Measurements from ENCODE around the gene S100A3.

GRCh38 chr1:153525088-153525728 lies 23.9 kb downstream of the S100A3 start:
- TF ChIP-seq CTCF (IDR thresholded peaks at IDR 0.05; ENCODE audit: control extremely low read depth in 1 of 3, insufficient read depth in 1 of 3, low read depth in 1 of 3, low read length in 3 of 3), result no peak
- TF ChIP-seq, protein P1, sequence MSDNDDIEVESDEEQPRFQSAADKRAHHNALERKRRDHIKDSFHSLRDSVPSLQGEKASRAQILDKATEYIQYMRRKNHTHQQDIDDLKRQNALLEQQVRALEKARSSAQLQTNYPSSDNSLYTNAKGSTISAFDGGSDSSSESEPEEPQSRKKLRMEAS (IDR thresholded peaks at IDR 0.05), result no peak
- no peak for TF ChIP-seq RFX5 (IDR thresholded peaks at IDR 0.05; ENCODE audit: borderline replicate concordance, low read depth, low read length)
- TF ChIP-seq EGR1 (IDR thresholded peaks at IDR 0.05; ENCODE audit: borderline replicate concordance, low read depth, low read length), result no peak
- TF ChIP-seq KDM4A (IDR thresholded peaks at IDR 0.05; ENCODE audit: low read depth, low read length, severe bottlenecking), result no peak

Data from H1 (cell line).